ENCODE measurements around the gene CREG1.

DNA sequence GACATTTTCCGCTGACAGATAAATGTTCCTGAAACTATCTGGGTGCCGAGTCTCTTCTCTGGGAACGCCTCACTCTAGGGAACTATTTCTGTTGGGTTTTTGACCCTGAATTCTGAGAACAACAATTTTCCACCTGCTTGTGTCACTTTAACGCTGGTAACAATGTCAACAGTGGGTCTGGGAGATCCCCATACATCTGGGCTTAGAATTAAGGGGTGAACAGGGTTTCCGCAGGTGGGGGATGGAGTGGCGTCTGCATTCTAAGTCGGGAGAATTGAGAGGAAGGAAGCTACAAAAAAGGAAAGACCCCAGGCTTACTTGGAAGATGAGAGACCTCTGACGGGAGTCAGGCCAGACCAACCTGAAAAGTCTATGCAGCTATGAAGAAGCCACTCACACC lies 44.0 kb downstream of the CREG1 start:
- TF ChIP-seq, protein P1, sequence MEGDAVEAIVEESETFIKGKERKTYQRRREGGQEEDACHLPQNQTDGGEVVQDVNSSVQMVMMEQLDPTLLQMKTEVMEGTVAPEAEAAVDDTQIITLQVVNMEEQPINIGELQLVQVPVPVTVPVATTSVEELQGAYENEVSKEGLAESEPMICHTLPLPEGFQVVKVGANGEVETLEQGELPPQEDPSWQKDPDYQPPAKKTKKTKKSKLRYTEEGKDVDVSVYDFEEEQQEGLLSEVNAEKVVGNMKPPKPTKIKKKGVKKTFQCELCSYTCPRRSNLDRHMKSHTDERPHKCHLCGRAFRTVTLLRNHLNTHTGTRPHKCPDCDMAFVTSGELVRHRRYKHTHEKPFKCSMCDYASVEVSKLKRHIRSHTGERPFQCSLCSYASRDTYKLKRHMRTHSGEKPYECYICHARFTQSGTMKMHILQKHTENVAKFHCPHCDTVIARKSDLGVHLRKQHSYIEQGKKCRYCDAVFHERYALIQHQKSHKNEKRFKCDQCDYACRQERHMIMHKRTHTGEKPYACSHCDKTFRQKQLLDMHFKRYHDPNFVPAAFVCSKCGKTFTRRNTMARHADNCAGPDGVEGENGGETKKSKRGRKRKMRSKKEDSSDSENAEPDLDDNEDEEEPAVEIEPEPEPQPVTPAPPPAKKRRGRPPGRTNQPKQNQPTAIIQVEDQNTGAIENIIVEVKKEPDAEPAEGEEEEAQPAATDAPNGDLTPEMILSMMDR (IDR thresholded peaks at IDR 0.05): no peak
- TF ChIP-seq POLR2A (IDR thresholded peaks at IDR 0.05) (no peak), POLR2AphosphoS5 (IDR thresholded peaks at IDR 0.05) (no peak)
